Naive B cell (primary cell): ENCODE data around the gene PLCXD3. TPM values are rescaled to one million over a fixed set of nuclear protein-coding genes. Genes with fewer than 3 reads are reported as not detected.
"Not testable (repeated sequence)": the region's sequence is repeated elsewhere in the genome, so short reads cannot be mapped to it uniquely, and the experiment has no call there.

Experiments used
- ATAC-seq, 2 donors: fragments of 150-1000 bp; cut with Tn5 transposase; 2 replicates each; pipeline ENCODE4 v1.10.0; 2021; ENCODE audit warnings: low read depth in 2 of 2, mild to moderate bottlenecking in 2 of 2, moderate library complexity in 2 of 2
- DNase-seq: peaks from one replicate; pipeline ENCODE4 v3.0.0; 2022
- H3K27ac Mint-ChIP-seq, 6 donors: one replicate each; pipeline ENCODE4 v1.8.0; 2020 to 2022; ENCODE audit warnings: mild to moderate bottlenecking in 6 of 6, mixed read lengths in 6 of 6, moderate library complexity in 5 of 6, inconsistent platforms in 2 of 6
- H3K27me3 Mint-ChIP-seq, 3 donors: one replicate each; pipeline ENCODE4 v1.8.0; 2021 to 2022; ENCODE audit warnings: mixed read lengths in 3 of 3, mild to moderate bottlenecking in 1 of 3
- H3K36me3 Mint-ChIP-seq, 2 donors: one replicate each; pipeline ENCODE4 v1.8.0; 2020 to 2022; ENCODE audit warnings: mixed read lengths in 2 of 2, inconsistent platforms in 1 of 2, mild to moderate bottlenecking in 1 of 2
- H3K4me1 Mint-ChIP-seq, 3 donors: one replicate each; pipeline ENCODE4 v1.8.0; 2020 to 2022; ENCODE audit warnings: mixed read lengths in 3 of 3, inconsistent platforms in 1 of 3, mild to moderate bottlenecking in 1 of 3, moderate library complexity in 1 of 3
- H3K4me3 Mint-ChIP-seq, 8 donors: one replicate each; pipeline ENCODE4 v1.8.0; 2020 to 2022; ENCODE audit warnings: mild to moderate bottlenecking in 8 of 8, mixed read lengths in 8 of 8, moderate library complexity in 8 of 8, inconsistent platforms in 2 of 8
- H3K9me3 Mint-ChIP-seq, 7 donors: one replicate each; pipeline ENCODE4 v1.8.0; 2020 to 2022; ENCODE audit warnings: mixed read lengths in 7 of 7, mild to moderate bottlenecking in 5 of 7, inconsistent platforms in 2 of 7, moderate library complexity in 1 of 7
- polyA plus RNA-seq, 6 donors: library from polyadenylated mRNA; unstranded; fragments of 300-500 nt; fragmentation: Illumina TruSeq; gene quantifications; one replicate each; pipeline ENCODE4 v1.2.3, GENCODE V29; 2021; ENCODE audit warnings: low read depth in 6 of 6

PLCXD3 gene
- polyA plus RNA-seq, 6 donors from 2014 or later = not detected

DNA sequence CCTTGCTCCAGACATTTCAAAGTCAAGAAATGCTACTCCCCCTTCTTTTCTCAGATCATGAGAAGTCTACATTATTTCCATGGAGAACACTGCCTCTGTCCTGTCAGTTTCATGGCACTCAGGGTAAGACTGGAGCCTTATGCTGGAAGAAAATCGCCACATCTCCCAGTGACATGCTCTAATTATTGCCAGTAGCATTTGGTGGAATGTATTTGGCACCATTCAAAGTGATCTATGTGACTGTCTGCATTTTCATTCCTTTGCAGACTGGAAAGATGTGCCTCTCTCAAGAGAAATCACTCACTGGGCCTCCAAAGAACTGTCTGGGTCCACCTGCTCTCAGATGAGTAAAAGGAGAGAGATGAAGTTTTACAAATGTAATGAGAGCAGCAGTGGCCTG lies 840 bp upstream of the PLCXD3 start:
- DNase-seq (no peak), ATAC-seq (no peak)
- Mint-ChIP-seq H3K36me3 (peaks cover 0 to 8% of the 10 kb centered on the region in 2 donors), H3K4me3 (no peak overlapping the region), H3K27me3 (peaks cover 23 to 30% (median 24%) of the 10 kb centered on the region in 3 donors), H3K27ac (no peak overlapping the region), H3K4me1 (peaks cover 0 to 3% (median 2%) of the 10 kb centered on the region in 3 donors), H3K9me3 (peaks cover 0 to 7% (median 4%) of the 10 kb centered on the region in 7 donors)

DNA sequence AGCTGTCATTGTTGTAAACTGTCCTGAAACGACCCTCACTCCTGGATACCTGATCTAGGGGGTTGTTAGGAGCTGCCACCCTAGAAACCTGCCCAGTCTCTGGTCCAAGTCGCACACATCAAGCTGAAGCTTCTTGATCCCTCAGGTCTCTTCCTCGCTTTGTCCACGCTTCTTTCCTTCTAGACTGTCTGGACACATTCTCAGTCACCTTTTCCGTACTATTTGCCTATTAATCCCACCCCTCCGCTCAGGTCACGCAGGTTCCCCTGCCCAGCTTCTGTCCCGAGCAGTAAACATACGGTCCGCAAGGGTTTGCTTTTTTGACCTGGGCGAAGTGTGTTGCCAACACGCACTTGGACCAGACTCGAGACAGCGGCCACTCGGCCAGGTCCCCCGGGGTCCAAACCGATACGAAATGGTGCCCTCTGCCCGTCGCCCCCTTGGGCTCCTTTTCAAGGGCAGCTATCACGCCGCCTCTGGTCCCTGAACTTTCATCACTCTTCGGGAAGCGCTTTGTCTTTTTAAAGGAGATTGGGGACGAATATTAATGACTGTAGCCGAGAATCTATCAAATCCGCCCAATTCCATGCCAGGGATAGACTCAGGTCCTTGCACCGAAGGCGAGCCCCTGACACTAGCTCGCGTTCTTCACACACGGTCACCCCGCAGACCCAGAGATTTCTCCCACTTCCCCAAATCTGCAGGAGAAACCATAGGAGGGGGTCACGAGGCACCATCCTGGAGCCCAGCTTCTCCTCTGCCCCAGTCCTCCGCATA lies 814 bp downstream of the PLCXD3 start:
- Mint-ChIP-seq H3K4me3 (no peak overlapping the region), H3K27me3 (peaks cover 19 to 30% (median 24%) of the 10 kb centered on the region in 3 donors)

DNA sequence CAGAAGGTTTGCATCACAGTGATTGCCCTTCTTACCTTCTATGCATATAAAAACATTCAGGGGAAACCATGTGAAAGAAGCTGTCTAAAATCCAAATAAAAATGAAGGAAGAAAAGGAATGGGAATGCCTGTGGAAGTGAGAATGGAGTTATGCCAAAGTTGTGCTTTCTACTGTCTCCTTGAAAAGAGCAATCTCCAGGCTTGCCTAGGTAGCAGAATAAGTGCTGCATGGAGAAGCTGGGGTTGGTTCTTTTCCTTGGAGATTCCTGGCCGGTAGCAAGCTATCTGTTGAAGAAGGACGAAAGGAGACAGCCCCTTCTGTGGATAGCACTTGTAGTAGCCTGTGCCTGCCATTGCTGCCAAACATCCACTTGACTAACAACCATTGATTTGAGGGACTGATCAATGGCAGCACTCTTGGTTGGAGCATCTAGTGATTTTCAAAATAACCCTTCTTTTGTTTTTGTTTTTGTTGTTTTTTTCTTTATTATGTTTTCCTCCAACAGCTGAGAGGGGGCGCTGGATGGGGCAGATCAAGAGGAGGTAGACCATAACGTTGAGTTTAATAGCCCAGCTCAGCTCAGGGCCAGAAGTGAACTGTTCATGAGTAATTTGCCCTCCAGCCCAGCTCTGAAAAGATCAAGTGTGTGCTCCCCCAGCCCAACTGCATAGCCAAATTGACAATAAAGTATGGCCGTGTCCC lies 1.6 kb downstream of the PLCXD3 start:
- no peak overlapping the region for H3K27ac Mint-ChIP-seq

More for the DNA sequence above, 814 bp downstream of the PLCXD3 start:
- DNase-seq (no peak), ATAC-seq (no peak)
- Mint-ChIP-seq H3K9me3 (peaks cover 0 to 7% (median 3%) of the 10 kb centered on the region in 7 donors), H3K36me3 (peaks cover 0 to 8% of the 10 kb centered on the region in 2 donors), H3K4me1 (peaks cover 0 to 3% (median 2%) of the 10 kb centered on the region in 3 donors), H3K27ac (no peak overlapping the region)

DNA sequence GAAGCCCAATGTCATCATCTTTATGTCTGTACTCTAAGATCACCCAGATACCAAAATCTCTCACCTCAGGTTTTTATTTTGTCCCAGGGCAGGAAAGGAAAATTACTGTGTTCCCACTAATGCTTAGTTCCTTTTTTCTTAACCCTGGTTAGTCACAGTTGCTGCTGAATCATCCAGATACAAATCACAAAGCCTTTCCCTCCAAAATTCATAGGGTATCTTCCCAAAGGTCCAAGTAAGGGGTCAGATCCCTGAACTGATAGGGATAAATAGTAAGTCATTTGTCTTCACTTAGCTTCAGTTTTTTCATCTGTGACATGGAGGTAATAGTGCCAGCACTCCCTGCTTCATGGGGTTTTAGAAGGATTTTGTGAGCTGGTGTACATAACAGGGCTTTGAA lies 2.2 kb downstream of the PLCXD3 start:
- peaks cover 19 to 30% (median 24%) of the 10 kb centered on the region in 3 donors for H3K27me3 Mint-ChIP-seq
- H3K4me1 Mint-ChIP-seq = peaks cover 0 to 3% (median 2%) of the 10 kb centered on the region in 3 donors
- no peak overlapping the region for H3K27ac Mint-ChIP-seq
- peaks cover 0 to 7% (median 3%) of the 10 kb centered on the region in 7 donors for H3K9me3 Mint-ChIP-seq
- H3K4me3 Mint-ChIP-seq = no peak overlapping the region
- DNase-seq (no peak), ATAC-seq (no peak)
- peaks cover 0 to 8% of the 10 kb centered on the region in 2 donors for H3K36me3 Mint-ChIP-seq

More for the DNA sequence above, 1.6 kb downstream of the PLCXD3 start:
- H3K4me1 Mint-ChIP-seq = peaks cover 0 to 3% (median 2%) of the 10 kb centered on the region in 3 donors
- ATAC-seq (no peak), DNase-seq (no peak)
- peaks cover 19 to 30% (median 24%) of the 10 kb centered on the region in 3 donors for H3K27me3 Mint-ChIP-seq
- H3K36me3 Mint-ChIP-seq = peaks cover 0 to 8% of the 10 kb centered on the region in 2 donors
- peaks cover 0 to 7% (median 3%) of the 10 kb centered on the region in 7 donors for H3K9me3 Mint-ChIP-seq
- no peak overlapping the region for H3K4me3 Mint-ChIP-seq

DNA sequence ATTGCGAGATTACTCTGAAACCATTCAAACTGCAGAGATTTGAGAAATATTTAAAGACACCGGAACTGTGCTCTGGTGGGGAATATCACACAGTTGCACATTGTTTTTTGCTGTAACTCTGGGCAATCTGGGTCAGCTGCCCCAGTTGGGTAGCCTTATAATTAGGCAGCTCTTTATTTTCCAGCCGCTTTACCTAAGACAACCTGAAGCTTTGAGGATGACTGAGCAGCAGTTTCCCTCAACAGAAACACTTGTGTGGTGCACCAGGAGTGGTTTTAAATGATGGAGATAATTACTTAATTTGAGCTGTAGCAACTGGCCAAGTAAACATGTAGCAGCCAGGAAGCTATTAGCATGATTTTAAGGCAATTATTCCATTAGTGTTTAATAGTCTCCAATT lies 2.9 kb downstream of the PLCXD3 start:
- no peak for DNase-seq
- Mint-ChIP-seq H3K4me1 (peaks cover 0 to 3% (median 2%) of the 10 kb centered on the region in 3 donors), H3K4me3 (no peak overlapping the region), H3K27ac (no peak overlapping the region), H3K27me3 (peaks cover 19 to 30% (median 24%) of the 10 kb centered on the region in 3 donors), H3K36me3 (peaks cover 0 to 8% of the 10 kb centered on the region in 2 donors), H3K9me3 (peaks cover 0 to 7% (median 3%) of the 10 kb centered on the region in 7 donors)
- no peak for ATAC-seq

DNA sequence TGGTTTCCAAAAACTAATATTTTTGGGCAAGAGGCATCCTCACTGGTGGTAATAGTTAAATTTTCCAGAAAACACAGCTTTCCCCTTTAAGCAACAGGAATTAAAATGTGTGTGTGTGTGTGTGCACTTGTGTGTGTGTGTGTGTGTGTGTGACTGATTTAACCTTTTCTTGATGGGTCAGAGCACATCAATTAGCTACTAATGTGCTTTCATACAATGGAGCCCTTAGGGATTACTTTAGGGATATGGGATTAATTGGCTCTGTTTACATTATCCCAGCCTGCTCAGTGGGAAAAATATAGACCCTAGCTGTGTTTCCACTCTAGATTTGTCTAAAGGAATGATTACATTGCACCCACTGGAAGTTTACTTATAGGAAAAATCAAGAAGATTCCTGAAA lies 6.5 kb downstream of the PLCXD3 start:
- no peaks in the 10 kb centered on the region for H3K36me3 Mint-ChIP-seq
- peaks cover 0 to 5% (median 0%) of the 10 kb centered on the region in 7 donors for H3K9me3 Mint-ChIP-seq
- no peak for ATAC-seq

DNA sequence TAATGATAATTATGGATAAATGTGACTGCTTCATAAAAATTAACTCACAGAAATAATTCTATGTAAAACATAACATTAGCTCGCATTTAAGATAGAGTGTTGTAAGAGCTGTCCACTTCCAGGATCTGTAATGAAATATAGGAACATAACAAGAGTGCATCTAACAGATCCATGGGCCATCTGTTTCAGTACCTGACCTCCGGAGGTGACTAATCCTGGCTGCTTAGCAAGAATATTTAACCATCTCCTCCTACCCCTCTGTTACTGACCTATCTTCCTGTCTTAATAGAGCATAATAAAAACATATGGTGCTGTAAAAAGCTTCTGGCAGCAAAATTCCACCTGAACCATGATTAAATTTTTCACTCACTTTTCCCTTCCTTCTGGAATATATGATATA lies 7.1 kb downstream of the PLCXD3 start:
- ATAC-seq (no peak), DNase-seq (no peak)
- Mint-ChIP-seq H3K9me3 (peaks cover 0 to 5% (median 0%) of the 10 kb centered on the region in 7 donors), H3K4me1 (no peaks in the 10 kb centered on the region), H3K36me3 (no peaks in the 10 kb centered on the region), H3K4me3 (no peak overlapping the region), H3K27ac (no peak overlapping the region), H3K27me3 (peaks cover 0 to 5% (median 0%) of the 10 kb centered on the region in 3 donors)

More for the DNA sequence above, 6.5 kb downstream of the PLCXD3 start:
- Mint-ChIP-seq H3K4me1 (no peaks in the 10 kb centered on the region), H3K27ac (no peak overlapping the region), H3K4me3 (no peak overlapping the region), H3K27me3 (peaks cover 1 to 5% (median 2%) of the 10 kb centered on the region in 3 donors)
- no peak for DNase-seq

DNA sequence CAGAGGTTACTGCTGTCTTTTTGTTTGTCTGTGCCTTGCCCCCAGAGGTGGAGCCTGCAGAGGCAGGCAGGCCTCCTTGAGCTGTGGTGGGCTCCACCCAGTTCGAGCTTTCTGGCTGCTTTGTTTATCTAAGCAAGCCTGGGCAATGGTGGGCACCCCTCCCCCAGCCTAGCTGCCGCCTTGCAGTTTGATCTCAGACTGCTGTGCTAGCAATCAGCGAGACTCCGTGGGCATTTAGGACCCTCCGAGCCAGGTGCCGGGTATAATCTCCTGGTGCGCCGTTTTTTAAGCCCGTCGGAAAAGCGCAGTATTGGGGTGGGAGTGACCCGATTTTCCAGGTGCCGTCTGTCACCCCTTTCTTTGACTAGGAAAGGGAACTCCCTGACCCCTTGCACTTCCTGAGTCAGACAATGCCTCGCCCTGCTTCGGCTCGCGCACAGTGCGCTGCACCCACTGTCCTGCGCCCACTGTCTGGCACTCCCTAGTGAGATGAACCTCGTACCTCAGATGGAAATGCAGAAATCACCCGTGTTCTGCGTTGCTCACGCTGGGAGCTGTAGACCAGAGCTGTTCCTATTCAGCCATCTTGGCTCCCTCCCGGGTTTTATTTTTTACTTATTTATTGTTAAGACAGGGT lies 16.8 kb downstream of the PLCXD3 start:
- not testable (repeated sequence) for H3K27me3 Mint-ChIP-seq, H3K4me1 Mint-ChIP-seq, ATAC-seq, DNase-seq, H3K4me3 Mint-ChIP-seq, H3K9me3 Mint-ChIP-seq, H3K27ac Mint-ChIP-seq, H3K36me3 Mint-ChIP-seq

DNA sequence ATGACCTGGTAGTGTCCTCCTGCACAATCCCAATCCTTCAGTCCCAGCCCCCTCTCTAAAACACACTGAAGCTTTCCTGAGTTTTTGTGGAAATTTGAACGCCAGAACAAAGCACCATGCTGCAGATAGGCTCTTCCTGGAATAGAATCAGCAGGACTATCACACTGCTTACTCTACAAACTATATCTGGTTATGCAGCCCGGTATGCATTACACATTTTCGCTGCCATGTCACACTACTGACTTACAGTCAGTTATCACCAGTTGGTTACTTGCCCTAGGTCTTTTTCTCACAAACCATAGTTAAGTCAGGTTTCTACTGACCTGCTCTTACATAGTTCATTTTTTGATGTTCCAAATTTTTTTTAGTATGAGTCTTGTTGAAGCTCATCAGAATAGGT lies 24.9 kb downstream of the PLCXD3 start:
- H3K4me3 Mint-ChIP-seq = no peak overlapping the region
- no peaks in the 10 kb centered on the region for H3K4me1 Mint-ChIP-seq
- no peak overlapping the region for H3K27ac Mint-ChIP-seq
- peaks cover 0 to 15% (median 4%) of the 10 kb centered on the region in 7 donors for H3K9me3 Mint-ChIP-seq
- no peak for ATAC-seq
- no peaks in the 10 kb centered on the region for H3K27me3 Mint-ChIP-seq
- DNase-seq = no peak
- no peaks in the 10 kb centered on the region for H3K36me3 Mint-ChIP-seq

DNA sequence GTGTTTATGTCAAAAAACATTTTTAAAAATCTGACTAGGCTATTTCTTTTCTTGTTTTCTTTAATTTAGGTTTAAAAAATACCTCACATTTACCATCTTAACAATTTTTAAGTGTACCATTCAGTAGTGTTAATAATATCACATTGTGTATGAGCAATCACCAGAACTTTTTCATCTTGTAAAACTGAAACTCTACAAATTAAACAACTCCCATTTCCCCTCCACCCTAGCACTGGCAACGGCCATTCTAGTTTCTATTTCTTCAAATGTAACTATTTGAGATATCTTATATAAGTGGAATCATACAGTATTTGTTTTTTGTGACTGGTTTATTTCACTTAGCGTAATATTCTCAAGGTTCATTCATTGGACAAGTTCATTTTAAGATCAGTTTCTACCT lies 27.7 kb downstream of the PLCXD3 start:
- ATAC-seq (no peak), DNase-seq (no peak)
- Mint-ChIP-seq H3K27ac (no peak overlapping the region), H3K4me1 (no peaks in the 10 kb centered on the region), H3K36me3 (no peaks in the 10 kb centered on the region), H3K4me3 (no peak overlapping the region), H3K27me3 (no peaks in the 10 kb centered on the region), H3K9me3 (peaks cover 0 to 17% (median 6%) of the 10 kb centered on the region in 7 donors)

DNA sequence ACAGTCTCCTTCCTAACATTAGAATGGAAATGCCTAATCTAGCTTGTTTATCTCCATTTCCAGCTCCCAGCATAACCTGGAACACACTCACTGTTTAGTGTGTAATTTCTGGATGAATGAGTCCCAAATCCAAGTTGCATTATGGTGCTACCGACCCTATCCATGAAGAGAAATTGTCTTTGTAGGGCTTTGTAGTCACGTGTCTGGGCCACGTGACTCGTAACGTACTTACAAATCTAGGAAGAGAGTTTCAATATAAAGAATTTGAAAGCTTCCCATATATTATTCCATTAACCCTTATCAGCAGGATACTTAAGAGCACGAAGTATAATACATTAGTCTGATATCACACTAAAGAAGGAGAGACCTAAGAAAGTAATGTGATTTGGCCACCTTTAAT lies 28.2 kb downstream of the PLCXD3 start:
- no peak overlapping the region for H3K27ac Mint-ChIP-seq
- H3K36me3 Mint-ChIP-seq = no peaks in the 10 kb centered on the region
- no peaks in the 10 kb centered on the region for H3K4me1 Mint-ChIP-seq
- no peak for ATAC-seq
- peaks cover 0 to 17% (median 4%) of the 10 kb centered on the region in 7 donors for H3K9me3 Mint-ChIP-seq
- H3K4me3 Mint-ChIP-seq = no peak overlapping the region
- DNase-seq = no peak
- no peaks in the 10 kb centered on the region for H3K27me3 Mint-ChIP-seq

DNA sequence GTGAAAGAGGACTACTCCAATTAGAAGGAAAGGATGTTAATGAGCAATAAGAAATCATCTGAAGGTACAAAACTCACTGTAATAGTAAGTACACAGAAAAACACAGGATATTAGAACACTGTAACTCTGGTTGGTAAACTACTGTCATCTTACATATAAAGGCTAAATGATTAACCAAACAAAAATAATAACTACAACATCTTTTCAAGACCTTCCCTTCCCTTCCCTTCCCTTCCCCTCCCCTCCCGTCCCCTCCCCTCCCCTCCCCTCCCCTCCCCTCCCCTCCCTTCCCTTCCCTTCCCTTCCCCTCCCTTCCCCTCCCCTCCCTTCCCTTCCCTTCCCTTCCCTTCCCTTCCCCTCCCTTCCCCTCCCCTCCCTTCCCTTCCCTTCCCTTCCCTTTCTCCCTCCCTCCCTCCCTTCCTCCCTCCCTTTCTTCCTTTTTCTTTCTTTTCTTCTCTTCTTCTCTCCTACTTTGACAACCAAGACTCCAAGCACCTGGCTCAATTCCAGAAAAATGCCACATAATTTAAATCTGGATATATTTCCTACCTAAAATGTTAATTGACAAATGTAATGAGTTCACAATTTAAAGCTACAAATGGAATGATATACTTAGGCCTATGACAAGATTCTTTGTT lies 38.7 kb downstream of the PLCXD3 start:
- not testable (repeated sequence) for DNase-seq, H3K4me3 Mint-ChIP-seq, ATAC-seq, H3K27me3 Mint-ChIP-seq, H3K4me1 Mint-ChIP-seq, H3K27ac Mint-ChIP-seq
- Mint-ChIP-seq H3K36me3 (peaks cover 0 to 11% of the 10 kb centered on the region in 2 donors), H3K9me3 (peaks cover 13 to 25% (median 20%) of the 10 kb centered on the region in 7 donors)
